ENCODE data around the gene PCSK6. TPM values are rescaled to one million over a fixed set of nuclear protein-coding genes. Genes with fewer than 3 reads are reported as not detected.

Gene PCSK6
- total and polyA plus RNA-seq, 7 donors, result 2.9 to 10.3 (median 6.4) TPM

- no peak overlapping the region for H3K4me3 ChIP-seq
- H3K36me3 ChIP-seq, result no peaks in the 10 kb centered on the region
- TF ChIP-seq EP300 (IDR thresholded peaks at IDR 0.05), result no peak
- TF ChIP-seq POLR2A (IDR thresholded peaks at IDR 0.05), result no peak
- TF ChIP-seq POLR2AphosphoS5 (IDR thresholded peaks at IDR 0.05), result no peak
- no peak for TF ChIP-seq CTCF (IDR thresholded peaks at IDR 0.05)
- intact Hi-C loops (cut with DNase I), result loop anchor here (5.0 kb wide), 1 partner anchor 199 kb away; no protein-coding TSS in a partner anchor
- H3K4me1 ChIP-seq, result no peaks in the 10 kb centered on the region
- no peak for DNase-seq
- WGBS, 2 donors, result 75 to 90% methylated on average over 4 of the region's 4 CpGs
- peaks cover 0 to 3% (median 0%) of the 10 kb centered on the region in 3 donors for H3K27me3 ChIP-seq
- H3K27ac ChIP-seq, result no peak overlapping the region
- H3K9me3 ChIP-seq, result no peaks in the 10 kb centered on the region
Observed at GRCh38 chr15:101303408-101303807, 186.1 kb downstream of the PCSK6 start.

- TF ChIP-seq EP300 (IDR thresholded peaks at IDR 0.05), result no peak
- TF ChIP-seq POLR2AphosphoS5 (IDR thresholded peaks at IDR 0.05), result no peak
- no peak for TF ChIP-seq POLR2A (IDR thresholded peaks at IDR 0.05)
- no peak for TF ChIP-seq CTCF (IDR thresholded peaks at IDR 0.05)
- H3K27me3 ChIP-seq, result no peaks in the 10 kb centered on the region
- peaks cover 0 to 38% (median 30%) of the 10 kb centered on the region in 4 donors for H3K4me1 ChIP-seq
- peak overlapping the region in 1 of 4 donors; percentile 86 for H3K4me3 ChIP-seq
- 67 to 85% methylated on average over 9 of the region's 9 CpGs for WGBS, 2 donors
- H3K36me3 ChIP-seq, result peaks cover 0 to 1% (median 0%) of the 10 kb centered on the region in 4 donors
- no peaks in the 10 kb centered on the region for H3K9me3 ChIP-seq
- H3K27ac ChIP-seq, result peak overlapping the region in 1 of 4 donors; percentile 95
- intact Hi-C loops (cut with DNase I), result no loop called here
- no peak for DNase-seq
Observed at GRCh38 chr15:101296418-101297405, 192.8 kb downstream of the PCSK6 start.

GRCh38 chr15:101295607-101296161 lies 193.8 kb downstream of the PCSK6 start:
- no peak for DNase-seq
- intact Hi-C loops (cut with DNase I), result loop anchor here (2.0 kb wide), 2 partner anchors 19 to 357 kb away; partner anchors contain the start of genes SELENOS and TM2D3
- WGBS, 2 donors, result 1 to 2% methylated on average over 20 of the region's 20 CpGs

More at GRCh38 chr15:101295607-101296161, 193.8 kb downstream of the PCSK6 start:
- peaks cover 0 to 39% (median 32%) of the 10 kb centered on the region in 4 donors for H3K4me1 ChIP-seq
- no peaks in the 10 kb centered on the region for H3K27me3 ChIP-seq
- TF ChIP-seq POLR2A (IDR thresholded peaks at IDR 0.05), result no peak
- no peak for TF ChIP-seq POLR2AphosphoS5 (IDR thresholded peaks at IDR 0.05)
- TF ChIP-seq EP300 (IDR thresholded peaks at IDR 0.05), result no peak
- no peak for TF ChIP-seq CTCF (IDR thresholded peaks at IDR 0.05)
- peak overlapping the region; percentile 67 to 91 (median 80) for H3K4me3 ChIP-seq
- H3K27ac ChIP-seq, result peak overlapping the region; percentile 90 to 95 (median 94)
- H3K9me3 ChIP-seq, result no peaks in the 10 kb centered on the region
- peaks cover 0 to 6% (median 0%) of the 10 kb centered on the region in 4 donors for H3K36me3 ChIP-seq

Data from sigmoid colon (tissue), 7 donors.